ENCODE measurements around the gene NCR1.
"Not testable (repeated sequence)": the region's sequence is repeated elsewhere in the genome, so short reads cannot be mapped to it uniquely, and the experiment has no call there.

NCR1 gene

GRCh38 chr19:54907899-54908298 is 2.0 kb downstream of the NCR1 start:
- DNase-seq (ENCODE audit: low read depth), result not testable (repeated sequence)

- DNase-seq (ENCODE audit: low read depth), result no peak
Measured at GRCh38 chr19:54916822-54917221, 10.9 kb downstream of the NCR1 start.

GRCh38 chr19:54918499-54918898 is 12.6 kb downstream of the NCR1 start:
- DNase-seq (ENCODE audit: low read depth), result no peak

GRCh38 chr19:54919646-54920563 is 14.0 kb downstream of the NCR1 start:
- DNase-seq (ENCODE audit: low read depth), result not testable (repeated sequence)

- no peak for DNase-seq (ENCODE audit: low read depth)
Measured at GRCh38 chr19:54921082-54921481, 15.1 kb downstream of the NCR1 start.

GRCh38 chr19:54923276-54923675 is 17.3 kb downstream of the NCR1 start:
- no peak for DNase-seq (ENCODE audit: low read depth)

- DNase-seq (ENCODE audit: low read depth), result no peak
Measured at GRCh38 chr19:54928299-54928698, 22.4 kb downstream of the NCR1 start.

- no peak for DNase-seq (ENCODE audit: low read depth)
Measured at GRCh38 chr19:54937926-54938325, 32.0 kb downstream of the NCR1 start.

GRCh38 chr19:54938906-54939305 is 33.0 kb downstream of the NCR1 start:
- DNase-seq (ENCODE audit: low read depth), result no peak

- DNase-seq (ENCODE audit: low read depth), result not testable (repeated sequence)
Measured at GRCh38 chr19:54939538-54939937, 33.6 kb downstream of the NCR1 start.

GRCh38 chr19:54943772-54944361 is 37.9 kb downstream of the NCR1 start:
- not testable (repeated sequence) for DNase-seq (ENCODE audit: low read depth)

GRCh38 chr19:54947381-54947780 is 41.4 kb downstream of the NCR1 start, which contains the start of gene NLRP7:
NLRP7 (minus strand) TSS chr19:54947530.
- DNase-seq (ENCODE audit: low read depth), result no peak

- no peak for DNase-seq (ENCODE audit: low read depth)
Measured at GRCh38 chr19:54949412-54949811, 43.5 kb downstream of the NCR1 start.

- DNase-seq (ENCODE audit: low read depth), result not testable (repeated sequence)
Measured at GRCh38 chr19:54950580-54950979, 44.6 kb downstream of the NCR1 start.

- DNase-seq (ENCODE audit: low read depth), result no peak
Measured at GRCh38 chr19:54952591-54953344, 46.8 kb downstream of the NCR1 start.

GRCh38 chr19:54953345-54953713 is 47.4 kb downstream of the NCR1 start:
- DNase-seq (ENCODE audit: low read depth), result not testable (repeated sequence)

GRCh38 chr19:54955376-54955775 is 49.4 kb downstream of the NCR1 start:
- DNase-seq (ENCODE audit: low read depth), result no peak

- DNase-seq (ENCODE audit: low read depth), result no peak
Measured at GRCh38 chr19:54959840-54960239, 53.9 kb downstream of the NCR1 start.
